PC-9 (cell line): ENCODE data around the gene SKIDA1.

Experiments used
- CTCF ChIP-seq: fragments of 200-600 bp; sonication (generic); conservative IDR thresholded peaks from 2 replicates; pipeline ENCODE4 v1.6.1; 2017; ENCODE audit warnings: mixed run types, antibody characterized with exemption, mild to moderate bottlenecking, moderate library complexity
- EZH2 ChIP-seq: fragments of 200-600 bp; sonication (generic); IDR thresholded peaks from 2 replicates; pipeline ENCODE4 v1.8.0; 2017; ENCODE audit warnings: antibody characterized with exemption, low read depth

GRCh38 chr10:21523557-21524008 lies 1.9 kb downstream of the SKIDA1 start:
- TF ChIP-seq CTCF (no peak), EZH2 (no peak)
